IMR-90 (cell line): ENCODE data around the gene SRD5A3. TPM values are rescaled to one million over a fixed set of nuclear protein-coding genes. Genes with fewer than 3 reads are reported as not detected.

Experiments
- microRNA-seq, 2 experiments: library from miRNA; stranded (forward) in 1 of 2; unstranded in 1 of 2; fragments of 10-50 nt in 1 of 2; fragments of <30 nt in 1 of 2; gene quantifications in 1 of 2; microRNA quantifications in 1 of 2; one replicate each; pipeline versions ENCODE3 to v1.1.0; 2013 to 2020; ENCODE audit not compliant: insufficient read depth in 1 of 2, insufficient read length in 1 of 2, unreplicated experiment in 1 of 2
- polyA plus RNA-seq, 3 experiments: library from polyadenylated mRNA; depleted of rRNA; stranded (reverse); fragments of >200 nt; gene quantifications; 2 replicates each; pipeline ENCODE4 v1.2.3, GENCODE V29; 2012; ENCODE audit warnings: low replicate concordance in 1 of 3
- small RNA-seq, 5 experiments: library from RNA; depleted of rRNA; stranded (forward); fragments of <200 nt; gene quantifications; one replicate each; pipeline ENCODE3, GENCODE V24; 2012
- total RNA-seq: library from RNA; depleted of rRNA; stranded (reverse); fragments of >200 nt; gene quantifications from 2 replicates; pipeline ENCODE4 v1.2.3, GENCODE V29; 2012; rRNA removed

SRD5A3 gene
- total and polyA plus RNA-seq, 2 of the 4 experiments (the other 2 are of a cell fraction) = 5.6 to 6.8 TPM

Small RNA genes within 50 kb of the gene (microRNA-seq; reads per million reads assigned to microRNA genes)
- not detected for gene RF00019 (ENCODE audit: insufficient read depth, insufficient read length)

Small RNA genes within 50 kb of the gene (small RNA-seq; reads per million reads assigned to genes)
- gene RF00019 = 0 reads per million in 5 experiments

Other genes starting within 250 kb of the SRD5A3 start
- not detected in 2 replicates for gene KDR, start 220.6 kb upstream of the SRD5A3 start, total RNA-seq
- not detected in 2 replicates for gene KDR, start 220.6 kb upstream of the SRD5A3 start, polyA plus RNA-seq (2012; rRNA removed)
- 49.6 and 88.3 TPM in 2 replicates for gene TMEM165, start 49.7 kb downstream of the SRD5A3 start, total RNA-seq
- 73.3 and 83.0 TPM in 2 replicates for gene TMEM165, start 49.7 kb downstream of the SRD5A3 start, polyA plus RNA-seq (2012; rRNA removed)
- gene CLOCK, start 200.7 kb downstream of the SRD5A3 start, total RNA-seq = 51.4 and 53.4 TPM in 2 replicates
- 6.7 and 7.3 TPM in 2 replicates for gene CLOCK, start 200.7 kb downstream of the SRD5A3 start, polyA plus RNA-seq (2012; rRNA removed)
- gene PDCL2, start 246.0 kb downstream of the SRD5A3 start, total RNA-seq = not detected in 2 replicates
- gene PDCL2, start 246.0 kb downstream of the SRD5A3 start, polyA plus RNA-seq (2012; rRNA removed) = not detected in 2 replicates